Mesothelial cell of epicardium (in vitro differentiated cells): ENCODE results near the gene LRRC59. TPM values are rescaled to one million over a fixed set of nuclear protein-coding genes. Genes with fewer than 3 reads are reported as not detected.

Experiments used
- DNase-seq, 2 experiments: peaks; one replicate each; pipeline ENCODE4 v3.0.0; 2021; ENCODE audit warnings: low spot score in 2 of 2; ENCODE audit not compliant: unreplicated experiment in 2 of 2
- H3K27ac Mint-ChIP-seq: 2 replicates; pipeline ENCODE4 v1.8.0; 2021; ENCODE audit warnings: mixed read lengths
- H3K27me3 Mint-ChIP-seq: 2 replicates; pipeline ENCODE4 v1.8.0; 2021; ENCODE audit warnings: low read depth, mixed read lengths
- H3K36me3 Mint-ChIP-seq: 2 replicates; pipeline ENCODE4 v1.8.0; 2021; ENCODE audit warnings: mixed read lengths
- H3K4me1 Mint-ChIP-seq: 2 replicates; pipeline ENCODE4 v1.8.0; 2021; ENCODE audit warnings: mixed read lengths
- H3K4me3 Mint-ChIP-seq: 2 replicates; pipeline ENCODE4 v1.8.0; 2021; ENCODE audit warnings: mild to moderate bottlenecking, moderate library complexity, mixed read lengths
- H3K9me3 Mint-ChIP-seq: 2 replicates; pipeline ENCODE4 v1.8.0; 2021; ENCODE audit warnings: mixed read lengths
- CTCF ChIP-seq: fragments of 200-600 bp; sonication (generic); IDR thresholded peaks from one replicate; pipeline ENCODE4 v1.5.0; 2021; ENCODE audit warnings: antibody characterized with exemption; ENCODE audit not compliant: unreplicated experiment
- total RNA-seq: library from RNA; stranded (reverse); gene quantifications from 3 replicates; pipeline ENCODE4 v1.2.1, GENCODE V29; 2021

LRRC59 gene
- total RNA-seq, 1 donor from 2014 or later: 60.7 TPM

GRCh38 chr17:50352072-50352692 is 45.1 kb downstream of the LRRC59 start:
- Mint-ChIP-seq H3K27ac (no peak overlapping the region), H3K4me3 (no peak overlapping the region), H3K36me3 (peaks cover 10% of the 10 kb centered on the region), H3K4me1 (peaks cover 15% of the 10 kb centered on the region), H3K9me3 (no peaks in the 10 kb centered on the region), H3K27me3 (no peaks in the 10 kb centered on the region)
- DNase-seq: no peak
- no peak for TF ChIP-seq CTCF

DNA sequence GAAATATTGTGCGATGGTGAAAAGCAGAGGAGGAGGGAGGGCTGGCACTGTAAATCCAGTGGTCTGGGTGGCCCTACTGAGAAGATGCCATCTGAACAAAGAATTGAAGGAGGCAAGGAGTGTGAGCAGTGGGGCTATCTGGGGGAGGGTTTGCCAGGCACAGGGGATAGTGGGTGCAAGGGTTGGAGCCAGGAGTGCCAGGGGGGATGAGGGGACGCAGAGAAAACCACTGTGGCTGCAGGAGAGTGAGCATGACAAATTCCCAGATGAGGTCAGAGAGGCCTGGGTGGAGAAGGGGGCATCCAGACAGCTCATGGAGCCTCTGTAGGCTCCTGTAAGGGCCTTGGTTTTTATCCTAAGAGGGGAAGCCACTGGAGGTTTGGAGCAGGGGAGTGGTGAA is 46.6 kb downstream of the LRRC59 start:
- H3K27ac Mint-ChIP-seq: no peak overlapping the region
- DNase-seq: no peak
- no peak overlapping the region for H3K4me3 Mint-ChIP-seq
- H3K9me3 Mint-ChIP-seq: no peaks in the 10 kb centered on the region
- TF ChIP-seq CTCF: no peak
- H3K4me1 Mint-ChIP-seq: peaks cover 22% of the 10 kb centered on the region
- no peaks in the 10 kb centered on the region for H3K27me3 Mint-ChIP-seq
- peaks cover 10% of the 10 kb centered on the region for H3K36me3 Mint-ChIP-seq

- peaks cover 22% of the 10 kb centered on the region for H3K4me1 Mint-ChIP-seq
- H3K4me3 Mint-ChIP-seq: no peak overlapping the region
- H3K27ac Mint-ChIP-seq: no peak overlapping the region
- peaks cover 10% of the 10 kb centered on the region for H3K36me3 Mint-ChIP-seq
- no peaks in the 10 kb centered on the region for H3K9me3 Mint-ChIP-seq
- TF ChIP-seq CTCF: no peak
- no peak for DNase-seq
- no peaks in the 10 kb centered on the region for H3K27me3 Mint-ChIP-seq
Measured at GRCh38 chr17:50349243-50349600, 48.1 kb downstream of the LRRC59 start.

GRCh38 chr17:50348522-50349242 is 48.6 kb downstream of the LRRC59 start:
- Mint-ChIP-seq H3K4me1 (peaks cover 22% of the 10 kb centered on the region), H3K4me3 (peak overlapping the region; percentile 91), H3K9me3 (no peaks in the 10 kb centered on the region), H3K27ac (no peak overlapping the region), H3K36me3 (peaks cover 10% of the 10 kb centered on the region), H3K27me3 (no peaks in the 10 kb centered on the region)
- TF ChIP-seq CTCF: no peak
- DNase-seq: no peak

GRCh38 chr17:50347894-50348291 is 49.4 kb downstream of the LRRC59 start:
- no peak overlapping the region for H3K27ac Mint-ChIP-seq
- no peaks in the 10 kb centered on the region for H3K27me3 Mint-ChIP-seq
- H3K9me3 Mint-ChIP-seq: no peaks in the 10 kb centered on the region
- no peak for DNase-seq
- H3K36me3 Mint-ChIP-seq: peaks cover 5% of the 10 kb centered on the region
- H3K4me1 Mint-ChIP-seq: peaks cover 22% of the 10 kb centered on the region
- TF ChIP-seq CTCF: no peak
- peak overlapping the region; percentile 91 for H3K4me3 Mint-ChIP-seq
